WTC11 (cell line): ENCODE measurements around the gene GRK3. TPM values are rescaled to one million over a fixed set of nuclear protein-coding genes. Genes with fewer than 3 reads are reported as not detected.

Experiments used
- ATAC-seq: fragments of 200-7000 bp; cut with Tn5 transposase; 2 replicates; pipeline ENCODE4 v1.10.0; 2021; ENCODE audit warnings: mild to moderate bottlenecking, moderate library complexity
- CTCF ChIA-PET: fragments of 300-600 bp; sonication (Branson Sonifier 250); formaldehyde crosslinking; loops from one replicate; lab custom pipeline; 2021; ENCODE audit warnings: antibody characterized with exemption; lab: Charles Lee
- POLR2A ChIA-PET: fragments of 350-600 bp; sonication (Branson Sonifier 250); formaldehyde crosslinking; loops from one replicate; lab custom pipeline; 2021; ENCODE audit warnings: antibody characterized with exemption; lab: Charles Lee
- DNase-seq: peaks from one replicate; pipeline ENCODE4 v3.0.0; 2021; ENCODE audit warnings: low spot score
- H3K27ac Mint-ChIP-seq: 2 replicates; pipeline ENCODE4 v1.8.0; 2021; ENCODE audit warnings: mixed read lengths
- H3K27me3 Mint-ChIP-seq: 2 replicates; pipeline ENCODE4 v1.8.0; 2021; ENCODE audit warnings: low read depth, mild to moderate bottlenecking, moderate library complexity, mixed read lengths
- H3K36me3 Mint-ChIP-seq: 2 replicates; pipeline ENCODE4 v1.8.0; 2021; ENCODE audit warnings: mixed read lengths
- H3K4me1 Mint-ChIP-seq: 2 replicates; pipeline ENCODE4 v1.8.0; 2022; ENCODE audit warnings: mixed read lengths
- H3K4me3 Mint-ChIP-seq: 2 replicates; pipeline ENCODE4 v1.8.0; 2021; ENCODE audit warnings: mild to moderate bottlenecking, moderate library complexity, mixed read lengths
- H3K9me3 Mint-ChIP-seq: 2 replicates; pipeline ENCODE4 v1.8.0; 2021; ENCODE audit warnings: mixed read lengths
- ATF1 ChIP-seq: sonication (generic); formaldehyde crosslinking; IDR thresholded peaks from 2 replicates; pipeline ENCODE4 v1.8.1; 2023; ENCODE audit warnings: mild to moderate bottlenecking, moderate library complexity, missing genetic modification reagents
- CBFB ChIP-seq: sonication (generic); formaldehyde crosslinking; IDR thresholded peaks from 2 replicates; pipeline ENCODE4 v1.8.1; 2022; ENCODE audit warnings: mild to moderate bottlenecking, low read depth, missing genetic modification reagents
- ETV6 ChIP-seq: sonication (generic); formaldehyde crosslinking; IDR thresholded peaks from 2 replicates; pipeline ENCODE4 v1.8.1; 2022; ENCODE audit warnings: mild to moderate bottlenecking, missing genetic modification reagents
- HMGA2 ChIP-seq: fragments of 250-450 bp; sonication (Bioruptor Pico); IDR thresholded peaks from 2 replicates; pipeline ENCODE4 v1.4.0; 2021; ENCODE audit warnings: mild to moderate bottlenecking, moderate library complexity
- NFYB ChIP-seq: sonication (generic); formaldehyde crosslinking; conservative IDR thresholded peaks from 2 replicates; pipeline ENCODE4 v1.8.0; 2022; ENCODE audit warnings: low read depth, missing genetic modification reagents
- SMAD4 ChIP-seq: sonication (generic); formaldehyde crosslinking; IDR thresholded peaks from 2 replicates; pipeline ENCODE4 v1.8.0; 2022; ENCODE audit warnings: mild to moderate bottlenecking, missing genetic modification reagents
- TEAD4 ChIP-seq: sonication (generic); formaldehyde crosslinking; IDR thresholded peaks from 2 replicates; pipeline ENCODE4 v1.8.0; 2022; ENCODE audit warnings: mild to moderate bottlenecking, missing genetic modification reagents
- TP53 ChIP-seq: sonication (generic); formaldehyde crosslinking; IDR thresholded peaks from 2 replicates; pipeline ENCODE4 v1.8.1; 2023; ENCODE audit warnings: mild to moderate bottlenecking, missing genetic modification reagents
- ZNF396 ChIP-seq: fragments of 250-450 bp; sonication (Bioruptor Pico); IDR thresholded peaks from 2 replicates; pipeline ENCODE4 v1.8.0; 2021; ENCODE audit warnings: mild to moderate bottlenecking, moderate library complexity, borderline replicate concordance
- total RNA-seq: library from RNA; stranded (reverse); gene quantifications from 3 replicates; pipeline ENCODE4 v1.2.3, GENCODE V29; 2021
- TF ChIP-seq, protein P1 (sequence below): sonication (generic); formaldehyde crosslinking; IDR thresholded peaks from 2 replicates; pipeline ENCODE4 v1.8.0; 2022; ENCODE audit warnings: mild to moderate bottlenecking, missing genetic modification reagents
- TF ChIP-seq, protein P2 (sequence below): sonication (generic); formaldehyde crosslinking; conservative IDR thresholded peaks from 2 replicates; pipeline ENCODE4 v1.8.1; 2023; ENCODE audit warnings: mild to moderate bottlenecking, low read depth, missing genetic modification reagents, moderate library complexity
- TF ChIP-seq, protein P3 (sequence below): fragments of 250-450 bp; sonication (Bioruptor Pico); IDR thresholded peaks from 2 replicates; pipeline ENCODE4 v1.9.0; 2021; ENCODE audit warnings: moderate library complexity, mild to moderate bottlenecking, inconsistent platforms, borderline replicate concordance
- TF ChIP-seq, protein P4 (sequence below): sonication (generic); formaldehyde crosslinking; IDR thresholded peaks from 2 replicates; pipeline ENCODE4 v1.8.1; 2022; ENCODE audit warnings: low read depth, missing genetic modification reagents, borderline replicate concordance
- TF ChIP-seq, protein P5 (sequence below): fragments of 250-450 bp; sonication (Bioruptor Pico); conservative IDR thresholded peaks from 2 replicates; pipeline ENCODE4 v1.9.0; 2021; ENCODE audit warnings: mild to moderate bottlenecking
- TF ChIP-seq, protein P6 (sequence below): sonication (generic); formaldehyde crosslinking; IDR thresholded peaks from 2 replicates; pipeline ENCODE4 v1.8.1; 2022; ENCODE audit warnings: low read depth, mild to moderate bottlenecking, moderate library complexity, missing genetic modification reagents, borderline replicate concordance

GRK3 gene
- total RNA-seq, 1 experiment from 2014 or later: 27.1 TPM

DNA sequence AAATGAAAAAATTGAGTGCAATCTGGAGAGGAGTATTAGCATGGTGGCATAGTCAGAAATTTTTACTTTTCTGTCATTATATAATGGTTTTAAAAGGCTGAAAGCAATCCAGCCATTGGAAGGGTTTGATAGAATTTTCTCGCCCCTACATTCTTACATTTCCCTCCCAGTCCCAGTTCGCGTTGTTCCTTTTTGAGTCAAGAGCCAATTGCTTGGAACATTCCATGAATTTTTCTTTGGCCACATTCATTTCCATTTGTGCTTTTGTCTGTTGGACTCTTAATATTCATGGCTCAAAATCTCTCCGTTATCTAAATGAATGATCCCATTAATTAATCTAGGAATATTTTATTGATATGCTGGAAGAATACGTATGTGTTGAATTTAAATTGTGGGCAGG is 66.0 kb downstream of the GRK3 start (continued):
- TF ChIP-seq, protein P1, sequence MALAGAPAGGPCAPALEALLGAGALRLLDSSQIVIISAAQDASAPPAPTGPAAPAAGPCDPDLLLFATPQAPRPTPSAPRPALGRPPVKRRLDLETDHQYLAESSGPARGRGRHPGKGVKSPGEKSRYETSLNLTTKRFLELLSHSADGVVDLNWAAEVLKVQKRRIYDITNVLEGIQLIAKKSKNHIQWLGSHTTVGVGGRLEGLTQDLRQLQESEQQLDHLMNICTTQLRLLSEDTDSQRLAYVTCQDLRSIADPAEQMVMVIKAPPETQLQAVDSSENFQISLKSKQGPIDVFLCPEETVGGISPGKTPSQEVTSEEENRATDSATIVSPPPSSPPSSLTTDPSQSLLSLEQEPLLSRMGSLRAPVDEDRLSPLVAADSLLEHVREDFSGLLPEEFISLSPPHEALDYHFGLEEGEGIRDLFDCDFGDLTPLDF (CRISPR knock-in tag): no peak
- TF ChIP-seq TEAD4 (CRISPR knock-in tag) (no peak), CBFB (CRISPR knock-in tag) (no peak), ATF1 (no peak)
- TF ChIP-seq, protein P2, sequence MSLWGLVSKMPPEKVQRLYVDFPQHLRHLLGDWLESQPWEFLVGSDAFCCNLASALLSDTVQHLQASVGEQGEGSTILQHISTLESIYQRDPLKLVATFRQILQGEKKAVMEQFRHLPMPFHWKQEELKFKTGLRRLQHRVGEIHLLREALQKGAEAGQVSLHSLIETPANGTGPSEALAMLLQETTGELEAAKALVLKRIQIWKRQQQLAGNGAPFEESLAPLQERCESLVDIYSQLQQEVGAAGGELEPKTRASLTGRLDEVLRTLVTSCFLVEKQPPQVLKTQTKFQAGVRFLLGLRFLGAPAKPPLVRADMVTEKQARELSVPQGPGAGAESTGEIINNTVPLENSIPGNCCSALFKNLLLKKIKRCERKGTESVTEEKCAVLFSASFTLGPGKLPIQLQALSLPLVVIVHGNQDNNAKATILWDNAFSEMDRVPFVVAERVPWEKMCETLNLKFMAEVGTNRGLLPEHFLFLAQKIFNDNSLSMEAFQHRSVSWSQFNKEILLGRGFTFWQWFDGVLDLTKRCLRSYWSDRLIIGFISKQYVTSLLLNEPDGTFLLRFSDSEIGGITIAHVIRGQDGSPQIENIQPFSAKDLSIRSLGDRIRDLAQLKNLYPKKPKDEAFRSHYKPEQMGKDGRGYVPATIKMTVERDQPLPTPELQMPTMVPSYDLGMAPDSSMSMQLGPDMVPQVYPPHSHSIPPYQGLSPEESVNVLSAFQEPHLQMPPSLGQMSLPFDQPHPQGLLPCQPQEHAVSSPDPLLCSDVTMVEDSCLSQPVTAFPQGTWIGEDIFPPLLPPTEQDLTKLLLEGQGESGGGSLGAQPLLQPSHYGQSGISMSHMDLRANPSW (CRISPR knock-in tag): no peak
- TF ChIP-seq, protein P3, sequence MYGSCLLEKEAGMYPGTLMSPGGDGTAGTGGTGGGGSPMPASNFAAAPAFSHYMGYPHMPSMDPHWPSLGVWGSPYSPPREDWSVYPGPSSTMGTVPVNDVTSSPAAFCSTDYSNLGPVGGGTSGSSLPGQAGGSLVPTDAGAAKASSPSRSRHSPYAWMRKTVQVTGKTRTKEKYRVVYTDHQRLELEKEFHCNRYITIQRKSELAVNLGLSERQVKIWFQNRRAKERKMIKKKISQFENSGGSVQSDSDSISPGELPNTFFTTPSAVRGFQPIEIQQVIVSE (CRISPR knock-in tag): no peak
- TF ChIP-seq, protein P4, sequence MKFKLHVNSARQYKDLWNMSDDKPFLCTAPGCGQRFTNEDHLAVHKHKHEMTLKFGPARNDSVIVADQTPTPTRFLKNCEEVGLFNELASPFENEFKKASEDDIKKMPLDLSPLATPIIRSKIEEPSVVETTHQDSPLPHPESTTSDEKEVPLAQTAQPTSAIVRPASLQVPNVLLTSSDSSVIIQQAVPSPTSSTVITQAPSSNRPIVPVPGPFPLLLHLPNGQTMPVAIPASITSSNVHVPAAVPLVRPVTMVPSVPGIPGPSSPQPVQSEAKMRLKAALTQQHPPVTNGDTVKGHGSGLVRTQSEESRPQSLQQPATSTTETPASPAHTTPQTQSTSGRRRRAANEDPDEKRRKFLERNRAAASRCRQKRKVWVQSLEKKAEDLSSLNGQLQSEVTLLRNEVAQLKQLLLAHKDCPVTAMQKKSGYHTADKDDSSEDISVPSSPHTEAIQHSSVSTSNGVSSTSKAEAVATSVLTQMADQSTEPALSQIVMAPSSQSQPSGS (CRISPR knock-in tag): no peak
- TF ChIP-seq, protein P5, sequence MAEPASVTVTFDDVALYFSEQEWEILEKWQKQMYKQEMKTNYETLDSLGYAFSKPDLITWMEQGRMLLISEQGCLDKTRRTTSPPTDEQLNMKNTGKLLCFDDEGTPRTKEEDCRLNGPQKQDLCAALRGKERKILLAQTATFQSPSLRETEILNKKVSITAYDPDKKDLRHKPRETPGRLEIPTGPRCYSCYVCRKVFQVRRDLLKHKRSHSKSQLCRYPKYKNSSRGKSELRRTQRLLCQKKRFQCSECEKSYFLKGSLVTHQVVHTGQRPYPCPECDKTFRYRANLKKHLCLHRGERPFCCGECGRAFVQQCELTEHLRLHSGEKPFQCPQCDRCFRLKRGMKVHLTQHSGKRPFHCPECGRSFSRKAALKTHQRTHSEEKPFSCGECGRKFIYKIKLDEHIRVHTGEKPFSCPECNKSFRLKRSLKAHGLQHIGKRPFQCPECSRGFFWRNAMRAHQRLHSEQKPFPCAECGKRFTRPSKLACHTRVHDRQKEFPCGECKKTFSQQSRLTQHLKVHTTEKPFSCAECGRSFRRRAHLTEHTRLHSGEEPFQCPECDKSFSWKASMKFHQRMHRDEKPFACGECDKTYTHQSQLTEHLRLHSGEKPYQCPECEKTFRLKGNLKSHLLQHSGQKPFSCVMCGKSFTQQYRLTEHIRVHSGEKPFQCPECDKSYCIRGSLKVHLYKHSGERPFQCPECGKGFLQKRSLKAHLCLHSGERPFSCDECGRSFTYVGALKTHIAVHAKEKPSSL (CRISPR knock-in tag): no peak

DNA sequence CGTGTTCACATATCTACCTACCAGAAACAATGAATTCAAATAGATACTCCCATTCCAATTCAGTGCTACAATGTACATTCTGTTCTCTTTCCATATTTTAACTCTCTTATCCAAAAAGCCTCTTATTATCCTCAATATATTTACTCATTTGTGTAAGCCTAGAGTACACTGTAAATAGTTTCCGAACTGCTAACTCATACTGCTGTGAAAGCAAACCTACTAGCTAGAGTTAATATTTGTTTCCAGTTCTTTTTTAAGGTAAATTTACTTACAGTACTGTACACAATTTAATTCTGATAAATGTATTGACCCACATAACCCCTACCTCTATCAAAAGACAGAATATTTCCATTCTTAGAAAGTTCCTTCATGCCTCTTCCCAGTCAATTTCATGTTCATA is 71.8 kb downstream of the GRK3 start:
- Mint-ChIP-seq H3K9me3 (peaks cover 23% of the 10 kb centered on the region), H3K4me1 (peaks cover 18% of the 10 kb centered on the region), H3K27me3 (no peaks in the 10 kb centered on the region), H3K4me3 (no peak overlapping the region), H3K36me3 (peaks cover 27% of the 10 kb centered on the region), H3K27ac (no peak overlapping the region)
- ChIA-PET CTCF (interaction anchor here (1.0 kb wide), 1 partner anchor 92 kb away, joined by 3 read pairs; no protein-coding TSS in a partner anchor), POLR2A (no interaction called here)
- no peak for TF ChIP-seq ETV6 (CRISPR knock-in tag)
- TF ChIP-seq, protein P5 (CRISPR knock-in tag): no peak
- TF ChIP-seq, protein P6, sequence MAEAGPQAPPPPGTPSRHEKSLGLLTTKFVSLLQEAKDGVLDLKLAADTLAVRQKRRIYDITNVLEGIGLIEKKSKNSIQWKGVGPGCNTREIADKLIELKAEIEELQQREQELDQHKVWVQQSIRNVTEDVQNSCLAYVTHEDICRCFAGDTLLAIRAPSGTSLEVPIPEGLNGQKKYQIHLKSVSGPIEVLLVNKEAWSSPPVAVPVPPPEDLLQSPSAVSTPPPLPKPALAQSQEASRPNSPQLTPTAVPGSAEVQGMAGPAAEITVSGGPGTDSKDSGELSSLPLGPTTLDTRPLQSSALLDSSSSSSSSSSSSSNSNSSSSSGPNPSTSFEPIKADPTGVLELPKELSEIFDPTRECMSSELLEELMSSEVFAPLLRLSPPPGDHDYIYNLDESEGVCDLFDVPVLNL (CRISPR knock-in tag): no peak
- no peak for TF ChIP-seq ZNF396 (CRISPR knock-in tag)
- no peak for TF ChIP-seq HMGA2 (CRISPR knock-in tag)
- TF ChIP-seq SMAD4 (CRISPR knock-in tag): no peak
- no peak for TF ChIP-seq TP53
- TF ChIP-seq NFYB (CRISPR knock-in tag): no peak
- no peak for ATAC-seq
- no peak for DNase-seq
